NCI-H748 (cell line): ENCODE results near the gene PNPLA2.
A peak's percentile ranks its signal among the peaks of the same experiment; 100 is the strongest.

Source experiments
- DNase-seq: peaks from one replicate; lab custom pipeline; 2025; ENCODE audit not compliant: unreplicated experiment; lab: John Stamatoyannopoulos, UW

PNPLA2 gene, protein sequence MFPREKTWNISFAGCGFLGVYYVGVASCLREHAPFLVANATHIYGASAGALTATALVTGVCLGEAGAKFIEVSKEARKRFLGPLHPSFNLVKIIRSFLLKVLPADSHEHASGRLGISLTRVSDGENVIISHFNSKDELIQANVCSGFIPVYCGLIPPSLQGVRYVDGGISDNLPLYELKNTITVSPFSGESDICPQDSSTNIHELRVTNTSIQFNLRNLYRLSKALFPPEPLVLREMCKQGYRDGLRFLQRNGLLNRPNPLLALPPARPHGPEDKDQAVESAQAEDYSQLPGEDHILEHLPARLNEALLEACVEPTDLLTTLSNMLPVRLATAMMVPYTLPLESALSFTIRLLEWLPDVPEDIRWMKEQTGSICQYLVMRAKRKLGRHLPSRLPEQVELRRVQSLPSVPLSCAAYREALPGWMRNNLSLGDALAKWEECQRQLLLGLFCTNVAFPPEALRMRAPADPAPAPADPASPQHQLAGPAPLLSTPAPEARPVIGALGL

DNA sequence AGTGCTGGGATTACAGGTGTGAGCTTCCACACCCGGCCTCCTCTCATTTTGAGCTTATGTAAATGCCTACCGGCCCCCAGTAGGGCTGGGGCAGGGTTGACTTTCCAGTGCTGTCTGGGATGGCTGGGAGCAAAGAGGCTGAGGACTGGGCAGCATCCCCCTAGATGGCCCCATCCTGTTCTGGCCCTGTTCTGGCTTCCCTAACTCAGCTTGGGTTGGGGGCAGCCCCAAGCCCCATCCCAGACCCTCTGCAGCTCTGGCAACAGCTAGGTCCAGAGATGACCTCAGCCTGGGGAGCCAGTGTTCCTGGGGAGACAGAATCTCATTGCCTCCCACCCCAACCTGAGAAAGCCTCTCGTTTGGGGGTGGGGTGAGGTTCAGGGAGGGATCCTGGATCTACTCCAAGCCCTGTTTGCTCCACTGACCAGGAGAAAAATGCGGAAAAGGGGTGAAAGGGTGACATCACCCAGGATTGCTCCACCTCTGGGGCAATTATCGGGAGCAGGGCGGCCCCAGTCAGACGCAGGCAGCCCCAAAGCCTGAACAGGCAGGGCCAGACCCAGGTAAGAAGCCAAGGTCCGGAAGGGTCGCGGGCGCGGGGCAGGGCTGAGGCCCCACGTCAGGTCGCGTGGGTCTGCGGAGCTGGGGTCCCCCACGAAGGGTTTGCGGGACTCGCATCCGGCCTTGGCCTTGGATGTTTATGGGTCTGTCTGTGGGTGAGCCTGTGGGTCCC lies at the start of gene PNPLA2:
TSS of gene PNPLA2 (plus strand) at position 519 of the 733 bp plus-strand sequence. CDS start 805 bp downstream, outside the sequence.
- DNase-seq: no peak

DNA sequence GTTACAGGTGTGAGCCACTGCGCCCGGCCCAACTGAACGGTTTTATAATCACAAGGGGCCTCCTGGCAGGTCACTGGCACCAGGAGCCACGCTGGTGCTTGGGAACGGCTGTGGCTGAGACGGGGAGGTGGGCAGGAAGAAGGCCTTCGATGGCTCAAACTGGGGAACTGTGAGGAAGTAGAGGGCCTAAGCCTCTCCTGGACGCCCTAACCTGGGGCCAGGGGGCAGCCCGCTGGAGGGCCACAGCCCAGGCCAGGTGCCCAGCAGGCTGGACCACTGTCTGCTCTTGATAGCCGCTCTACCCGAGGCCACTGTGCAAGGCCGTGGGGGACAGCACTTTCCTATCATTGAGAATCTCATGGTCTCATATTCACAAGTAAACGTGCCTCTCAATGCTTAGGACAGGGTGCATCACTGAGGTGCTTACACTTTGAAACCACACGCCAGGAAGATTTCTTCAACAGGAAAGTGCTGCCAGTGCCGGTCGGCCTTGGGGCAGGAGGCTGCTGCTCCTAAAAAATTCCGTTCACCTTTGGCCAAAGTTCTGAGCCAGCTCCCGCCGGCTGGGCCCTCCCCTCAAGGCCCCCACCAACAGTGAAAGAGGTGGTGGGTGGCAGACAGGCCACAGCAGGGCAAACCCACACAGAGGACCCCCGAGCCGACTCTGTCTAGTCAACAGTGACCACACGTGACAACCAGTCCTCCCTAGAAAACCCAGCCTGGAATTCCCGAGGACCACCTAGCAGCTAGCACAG lies 48.6 kb upstream of the PNPLA2 start:
- DNase-seq: no peak

DNA sequence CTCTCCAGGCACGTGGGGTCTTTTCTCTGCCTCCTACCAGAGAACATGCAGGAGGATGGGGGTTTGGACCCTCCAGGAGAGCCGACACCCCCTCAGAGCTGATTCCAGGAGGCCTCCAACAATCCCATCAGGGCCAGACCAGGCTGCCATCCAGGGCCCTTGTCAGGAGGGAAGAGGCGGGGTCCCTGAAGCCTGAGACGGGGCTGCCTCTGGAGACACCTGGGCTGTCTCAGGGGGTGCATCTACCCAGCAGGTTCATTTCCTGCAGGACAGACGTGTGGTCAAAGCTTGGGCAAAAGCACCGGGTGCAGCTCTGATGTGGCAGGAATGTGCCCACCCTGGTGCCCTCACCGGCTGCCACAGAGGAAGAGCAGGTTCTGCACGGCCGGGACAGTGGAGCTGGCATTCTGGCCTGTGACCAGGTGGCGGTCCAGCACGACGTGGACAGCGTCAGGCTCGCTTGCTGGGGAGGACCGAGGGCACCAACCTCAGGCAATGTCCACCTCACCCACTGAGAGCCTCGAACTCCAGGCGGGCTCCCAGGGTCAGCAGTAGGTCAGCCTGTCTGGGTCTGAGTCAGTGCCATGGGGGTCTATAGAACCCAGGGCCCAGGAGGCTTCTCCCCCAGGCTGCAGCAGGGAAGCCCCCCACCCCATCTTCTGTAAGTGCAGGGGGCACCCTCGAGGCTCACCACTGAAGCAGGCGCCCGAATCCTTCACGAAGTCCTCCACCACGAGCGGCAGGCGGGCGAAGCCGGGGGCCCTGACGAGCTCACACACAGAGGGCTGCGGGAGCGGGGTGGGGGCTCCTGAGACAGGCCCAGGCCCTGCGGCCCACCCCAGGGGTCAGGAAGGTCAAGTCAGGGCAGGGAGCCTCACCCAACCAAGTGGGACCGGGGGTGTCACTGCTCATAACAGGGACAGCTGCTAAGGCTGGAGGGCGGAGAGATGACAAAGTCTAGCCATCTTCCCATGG lies 47.8 kb upstream of the PNPLA2 start:
- no peak for DNase-seq

DNA sequence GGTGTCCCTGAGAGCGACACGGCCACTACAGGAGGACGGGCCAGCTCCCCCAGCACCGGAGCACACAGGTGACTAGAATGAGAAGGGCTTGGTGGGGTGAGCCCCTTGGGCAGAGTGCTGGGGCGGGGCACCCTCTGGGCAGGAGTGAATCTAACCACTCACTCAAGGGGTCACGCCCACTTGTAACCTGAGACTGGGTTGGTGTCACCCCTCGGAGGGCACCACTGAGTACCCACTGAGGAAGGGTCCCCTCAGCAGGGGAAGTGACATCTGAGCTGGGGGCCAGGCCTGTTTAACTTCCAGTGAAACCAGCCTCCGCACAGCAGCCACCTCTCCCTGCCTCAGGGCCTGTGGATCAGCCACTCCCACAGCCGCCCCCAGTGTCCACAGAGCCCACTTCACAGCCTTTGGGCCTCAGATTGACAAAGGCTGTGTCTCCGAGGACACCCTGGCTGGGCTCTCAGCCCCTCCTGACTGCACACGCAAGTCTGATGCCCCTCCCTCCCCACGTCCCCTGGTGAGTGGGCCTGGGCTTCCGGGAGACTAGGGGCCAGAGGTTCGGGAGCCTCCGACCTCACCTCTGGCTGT lies 47.0 kb upstream of the PNPLA2 start:
- DNase-seq: no peak

DNA sequence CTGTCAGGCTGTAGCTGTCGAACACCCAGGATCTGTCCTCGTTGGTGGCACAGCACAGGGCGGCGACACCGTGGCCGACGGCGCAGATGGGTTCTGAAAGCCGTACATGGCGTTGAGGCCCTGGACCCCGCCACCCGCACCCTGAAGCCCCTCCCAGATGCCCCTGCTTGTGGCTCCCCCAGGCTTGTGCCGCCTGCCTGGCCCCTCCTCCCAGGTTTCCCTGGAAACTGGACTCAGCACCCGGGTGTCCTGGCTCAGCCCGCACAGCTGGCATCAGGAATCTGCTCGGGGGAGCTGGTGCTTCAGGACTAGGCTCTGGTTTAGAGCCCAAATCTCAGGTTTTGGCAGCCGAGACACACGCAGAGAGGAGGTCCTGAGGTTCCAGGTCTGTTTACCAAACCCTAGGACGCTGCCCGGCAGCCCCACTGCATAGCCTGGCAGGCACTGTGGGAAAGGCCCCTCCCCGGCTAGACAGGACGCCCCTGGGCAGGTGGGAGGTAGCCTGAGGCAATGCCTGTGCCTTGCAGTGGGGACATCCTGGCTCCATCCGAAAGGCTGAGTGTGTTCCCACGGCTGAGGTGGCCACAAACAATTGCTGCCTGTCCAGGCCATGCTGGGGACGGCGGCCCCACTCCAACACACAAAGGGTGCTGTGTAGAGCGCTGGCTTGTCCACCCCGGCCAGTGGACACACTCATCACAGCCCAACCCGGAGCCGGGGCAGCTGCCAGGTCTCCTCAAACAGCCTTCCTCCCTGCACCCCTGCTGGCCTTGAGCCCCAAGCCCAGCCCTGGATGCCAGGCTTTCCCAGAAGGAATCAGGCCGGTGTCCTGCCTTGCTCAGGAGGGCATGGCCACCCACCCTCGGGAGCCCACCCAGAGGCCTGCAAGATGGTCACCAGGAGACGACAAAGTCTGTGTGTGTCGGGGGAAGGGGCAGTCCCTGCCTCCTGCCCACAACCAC lies 46.0 kb upstream of the PNPLA2 start:
- DNase-seq: no peak

DNA sequence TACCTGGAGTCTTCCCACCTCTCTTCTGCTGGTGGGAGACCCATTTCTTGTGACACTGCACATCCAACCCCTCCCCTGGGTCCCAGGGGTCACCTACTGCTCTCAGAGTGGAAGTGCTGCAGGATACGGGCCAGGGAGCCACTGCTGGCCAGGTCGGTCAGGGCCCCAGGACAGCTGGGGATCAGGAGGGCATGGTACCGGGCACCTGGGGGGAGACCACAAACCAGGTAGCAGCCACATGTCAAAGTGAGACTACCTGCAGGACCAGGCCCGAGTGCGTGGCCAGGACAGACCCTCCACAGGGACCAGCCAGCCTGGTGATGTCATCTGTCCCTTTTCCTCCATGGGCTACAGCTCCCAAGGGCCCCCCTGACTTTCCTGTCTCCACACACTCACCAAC lies 45.3 kb upstream of the PNPLA2 start:
- no peak for DNase-seq

DNA sequence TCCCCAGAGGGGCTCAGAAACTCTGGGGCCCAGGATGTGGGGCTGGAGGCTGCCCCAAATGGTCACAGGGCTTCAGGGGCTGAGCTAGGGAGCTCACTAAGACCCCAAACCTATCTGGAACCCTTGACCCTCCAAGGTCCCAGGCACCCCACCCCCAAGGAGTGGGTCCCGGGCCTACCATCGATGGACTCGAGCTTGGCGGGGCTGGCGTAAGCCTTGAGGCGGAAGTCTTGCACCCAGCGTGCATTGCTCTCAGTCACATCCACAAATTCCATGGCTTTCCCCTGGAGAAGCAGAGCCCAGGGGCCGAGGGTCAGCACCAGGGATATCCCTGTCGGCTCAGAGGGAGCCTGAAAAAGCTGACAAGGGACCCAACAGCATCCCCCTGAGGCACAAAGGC lies 44.9 kb upstream of the PNPLA2 start:
- no peak for DNase-seq

DNA sequence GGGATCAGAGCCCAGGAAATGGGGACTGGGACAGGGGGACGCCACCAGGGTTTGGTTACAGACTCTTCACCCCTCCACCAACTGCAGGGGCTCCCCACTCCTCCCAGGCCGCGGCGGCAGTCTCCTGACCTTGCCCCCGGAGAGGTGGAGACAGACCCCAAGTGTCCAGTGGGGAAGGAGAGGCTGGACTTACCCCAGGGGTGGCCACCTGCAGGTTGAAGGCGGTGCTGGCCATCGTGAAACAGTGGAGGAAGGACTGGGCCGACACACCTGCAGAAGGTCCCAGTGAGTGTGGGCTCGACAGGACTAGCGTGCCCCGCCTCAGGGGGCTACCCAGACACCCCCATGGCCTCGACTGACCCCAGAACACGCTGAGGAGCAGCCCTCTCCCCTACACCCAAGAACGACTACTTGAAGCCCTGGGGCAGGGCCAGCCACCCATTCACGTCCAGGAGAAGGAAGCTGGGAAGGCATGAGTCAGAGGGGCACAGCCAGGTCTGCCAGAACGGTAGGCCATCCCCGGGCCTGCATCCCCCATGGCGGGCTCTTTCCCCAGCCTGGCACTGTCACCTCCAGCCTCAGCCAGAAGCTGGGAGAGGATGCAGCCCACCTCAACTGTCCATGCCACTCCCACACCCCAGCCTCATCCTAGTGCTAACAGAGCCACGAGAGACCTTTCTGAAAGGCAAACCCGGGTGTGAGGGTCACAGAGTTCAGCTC lies 43.7 kb upstream of the PNPLA2 start:
- no peak for DNase-seq

DNA sequence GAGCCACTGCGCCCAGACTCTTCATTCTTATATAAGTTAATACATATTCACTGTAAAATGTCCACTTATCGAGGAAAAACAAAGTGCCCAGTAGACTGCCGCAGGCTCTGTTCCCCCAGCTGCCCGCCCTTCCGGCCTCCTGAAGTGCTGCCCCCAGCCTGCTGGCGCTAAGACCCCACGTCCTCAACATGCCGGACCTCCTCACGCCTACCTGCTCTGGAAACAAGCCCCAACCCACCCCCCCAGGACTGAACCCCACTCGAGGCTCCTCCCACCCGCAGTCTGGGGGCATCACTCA lies 42.5 kb upstream of the PNPLA2 start:
- no peak for DNase-seq

DNA sequence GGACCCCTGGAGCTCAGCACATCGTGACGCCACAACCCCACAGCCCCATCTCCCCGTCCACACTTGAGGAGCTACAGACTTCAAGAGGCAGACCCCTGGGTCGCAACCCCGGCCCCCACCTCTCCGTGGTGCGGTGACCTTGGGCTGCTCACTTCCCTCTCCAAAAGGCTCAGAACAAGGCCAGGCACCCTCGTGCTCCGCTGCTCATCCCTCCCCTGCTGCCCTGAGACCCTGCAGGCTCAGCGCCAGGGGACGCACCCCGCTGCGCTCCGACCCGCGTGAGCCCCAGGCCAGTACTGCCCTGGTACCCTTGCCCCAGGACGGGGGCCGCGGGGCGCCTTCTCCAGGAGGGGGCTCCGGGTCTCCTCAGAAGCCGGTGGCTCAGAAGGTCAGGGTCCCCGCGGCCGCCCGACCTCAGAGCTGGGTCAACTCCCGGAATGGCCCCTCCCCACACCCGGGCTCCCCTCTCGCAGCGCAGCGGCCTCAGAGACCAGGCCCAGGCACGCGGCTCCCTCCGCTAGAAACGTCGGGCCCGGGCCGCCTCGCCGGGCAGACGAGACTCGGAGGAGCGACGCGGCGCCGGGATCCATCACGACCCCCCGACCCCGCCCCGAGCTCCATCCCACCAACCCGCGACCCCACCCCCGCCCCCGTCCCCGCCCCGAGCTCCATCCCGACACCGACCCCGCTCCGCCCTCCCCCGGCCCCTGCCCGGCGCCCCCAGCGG lies 42.0 kb upstream of the PNPLA2 start:
- DNase-seq: peak; percentile 67

DNA sequence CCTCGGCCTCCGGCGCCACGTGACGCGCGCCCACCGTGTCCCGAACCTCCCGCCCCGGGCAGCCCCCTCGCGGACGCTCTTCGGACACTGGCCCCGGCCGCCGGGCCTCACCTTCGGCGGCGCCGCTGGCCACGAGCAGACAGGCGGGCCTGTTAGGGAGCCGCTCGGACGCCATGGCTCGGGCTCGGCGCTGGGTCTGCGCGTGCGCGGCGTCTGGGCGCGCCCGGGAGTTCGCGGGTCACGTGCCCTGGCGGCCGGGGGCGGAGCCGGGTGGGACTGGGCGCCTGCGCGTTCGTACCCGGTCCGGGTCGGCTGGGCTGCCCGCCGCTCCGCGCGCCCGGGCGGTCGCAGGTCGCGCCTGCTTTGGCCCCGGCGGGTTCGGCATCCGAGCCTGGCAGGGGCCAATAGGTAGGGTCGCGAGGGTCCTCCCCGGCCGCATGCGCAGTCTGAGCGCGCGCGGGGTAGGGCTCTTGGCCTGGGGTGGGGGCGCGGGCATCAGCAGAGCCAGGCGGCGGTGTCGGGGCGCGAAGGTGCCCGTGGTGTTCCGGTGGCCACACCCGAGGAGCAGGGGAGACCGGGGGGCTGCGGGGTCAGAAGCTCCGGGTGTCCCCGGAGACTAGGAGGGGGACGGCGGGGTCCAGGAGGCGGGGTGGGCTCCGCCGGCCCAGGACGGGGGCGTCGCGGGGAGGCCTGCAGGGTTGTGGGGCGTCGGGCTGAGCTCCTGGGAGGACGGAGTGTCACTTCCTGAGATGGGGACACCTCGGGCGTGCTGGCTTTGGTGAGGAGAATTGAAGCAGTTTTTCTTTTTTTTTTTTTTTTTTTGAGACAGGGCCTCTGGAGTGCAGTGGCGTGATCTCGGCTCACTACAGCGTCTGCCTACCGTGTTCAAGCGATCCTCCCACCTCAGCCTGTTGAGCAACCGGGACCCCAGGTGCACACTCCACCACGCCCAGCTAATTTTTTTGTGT lies 41.1 kb upstream of the PNPLA2 start, which contains the start of gene GATD1:
TSS of gene GATD1 (minus strand) at position 200 of the 968 bp plus-strand sequence. CDS start at position 175, 25 bp downstream.
- peak; percentile 90 for DNase-seq

DNA sequence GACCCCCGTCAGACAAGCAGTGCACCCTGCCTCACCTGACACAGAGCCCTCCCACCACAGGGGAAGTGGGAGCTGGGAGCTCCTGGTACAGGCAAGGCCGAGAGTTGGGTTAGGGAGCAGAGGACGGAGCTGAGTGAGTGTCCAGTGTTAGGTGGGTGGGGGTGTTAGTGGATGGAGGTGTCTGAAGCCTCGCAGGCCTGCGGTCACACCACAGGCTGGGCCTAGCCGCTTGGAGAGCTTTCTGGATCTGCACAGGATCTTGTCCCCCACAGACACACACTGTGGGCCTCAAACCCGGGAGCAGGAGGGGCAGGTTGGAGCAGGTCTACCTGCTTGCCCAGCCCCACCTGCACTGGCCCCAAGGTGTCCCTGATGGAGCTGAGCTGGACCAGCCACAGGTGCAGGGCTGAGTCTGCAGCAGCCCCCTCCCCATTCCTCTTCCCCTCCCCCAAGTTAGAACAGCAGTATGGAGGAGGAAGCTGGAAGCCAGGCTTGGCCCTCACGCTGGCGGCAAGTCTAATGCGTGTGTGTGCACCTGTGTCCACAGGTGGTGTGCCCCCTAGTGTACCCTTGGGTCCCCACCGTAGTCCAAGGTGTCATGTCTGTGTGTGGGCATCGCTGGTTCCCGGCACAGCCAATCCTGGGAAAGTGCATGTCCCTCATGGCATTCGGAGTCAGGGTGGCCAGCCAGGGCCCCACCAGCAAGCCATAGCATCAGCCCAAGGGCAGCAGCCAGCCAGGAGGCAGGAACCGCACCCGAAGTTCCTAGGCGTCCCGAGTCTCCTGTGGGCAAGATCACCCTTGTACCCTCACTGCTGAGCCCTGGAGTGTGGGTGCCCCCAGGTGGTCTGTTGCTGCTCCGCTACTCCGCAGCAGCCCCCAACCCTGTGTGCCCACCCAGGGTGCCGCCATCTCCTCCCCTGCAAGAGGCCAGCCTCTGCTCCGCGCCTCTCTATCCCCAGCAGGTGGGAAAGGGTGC lies 39.4 kb upstream of the PNPLA2 start:
- no peak for DNase-seq

DNA sequence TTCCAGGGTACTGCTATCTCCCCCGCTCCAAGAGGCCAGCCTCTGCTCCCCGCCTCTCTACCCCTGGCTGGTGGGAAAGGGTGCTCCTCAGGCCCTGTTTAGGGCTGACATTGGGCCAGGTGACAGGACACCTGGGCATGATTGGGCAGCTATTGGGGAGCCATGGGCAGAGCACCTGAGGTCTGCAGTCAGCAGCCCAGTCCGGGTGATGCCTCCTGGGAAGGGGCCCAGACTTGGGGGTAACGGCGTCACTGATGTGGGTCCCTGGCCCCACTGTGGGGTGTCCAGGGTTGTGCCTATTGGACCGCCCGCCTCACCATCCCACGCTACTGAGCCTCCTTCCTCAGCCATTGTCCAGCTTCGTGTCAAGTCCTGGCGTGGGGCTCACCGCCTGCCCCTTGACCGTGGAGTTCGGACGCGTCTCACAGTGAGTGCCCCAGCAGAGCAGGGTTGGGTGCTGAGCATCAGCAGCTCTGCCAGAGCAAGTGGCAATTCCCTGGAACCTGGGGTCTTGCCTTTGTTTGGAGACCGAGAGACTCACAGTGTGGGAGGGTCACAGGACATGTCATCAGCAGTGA lies 38.7 kb upstream of the PNPLA2 start:
- DNase-seq: no peak

DNA sequence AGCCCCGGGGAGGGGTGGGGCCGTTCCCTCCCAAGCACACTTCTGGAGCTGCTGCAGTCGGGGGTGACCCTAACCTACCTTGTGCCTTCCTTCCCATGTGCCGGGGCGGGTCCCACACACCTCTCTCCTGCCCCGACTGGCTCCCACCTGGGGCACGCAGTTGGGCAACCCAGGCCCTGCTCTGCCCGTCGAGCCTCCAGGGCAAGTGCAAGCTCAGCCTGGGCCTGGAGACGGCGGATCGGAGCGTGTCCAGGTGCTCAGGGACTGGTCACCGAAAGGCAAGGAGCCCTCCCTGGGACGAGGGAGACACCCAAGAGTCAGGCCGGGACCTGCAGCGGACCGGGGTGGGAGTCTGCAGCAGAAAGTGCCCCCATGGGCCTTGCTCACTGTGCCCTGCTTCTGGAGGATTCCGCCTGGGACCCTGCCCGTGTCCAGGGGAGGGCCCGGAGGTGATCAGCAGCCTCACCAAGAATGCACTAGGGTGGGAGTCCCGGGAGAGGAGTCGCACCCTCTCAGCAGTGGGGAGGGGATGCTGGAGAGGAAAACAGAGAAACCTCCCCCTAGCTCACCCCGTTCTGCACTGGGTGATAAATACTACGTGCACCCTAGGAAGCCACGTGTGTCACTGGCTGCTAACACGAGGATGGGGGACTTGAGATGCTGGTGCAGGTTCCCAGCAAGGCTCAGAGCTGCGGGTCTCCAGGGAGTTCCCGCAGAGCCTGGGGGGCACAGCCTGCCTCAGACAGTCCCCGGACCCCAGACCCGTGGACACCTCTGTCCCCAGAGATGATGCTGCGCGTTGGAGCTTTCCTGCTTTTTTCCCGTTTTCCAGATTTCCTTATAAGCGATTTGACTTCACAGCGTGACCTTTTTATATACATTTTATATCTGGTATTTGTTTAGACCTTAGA lies 36.2 kb upstream of the PNPLA2 start:
- no peak for DNase-seq
